HG03575 (cell line): Measurements from ENCODE around the gene BEND3.
"Not testable (repeated sequence)": the region's sequence is repeated elsewhere in the genome, so short reads cannot be mapped to it uniquely, and the experiment has no call there.

Experiments
- ATAC-seq: cut with Tn5 transposase; IDR thresholded peaks from one replicate; pipeline ENCODE4 v1.9.1; 2021; ENCODE audit not compliant: unreplicated experiment, insufficient number of reproducible peaks, low FRiP score; ENCODE audit errors: extremely low read depth

The BEND3 gene

GRCh38 chr6:107098436-107099307 lies 16.6 kb downstream of the BEND3 start:
- ATAC-seq: no peak

- ATAC-seq: not testable (repeated sequence)
These were observed 30.9 kb downstream of the BEND3 start for GRCh38 chr6:107084459-107084858.

GRCh38 chr6:107083921-107084320 lies 31.4 kb downstream of the BEND3 start:
- ATAC-seq: no peak

GRCh38 chr6:107083047-107083768 lies 32.1 kb downstream of the BEND3 start:
- ATAC-seq: no peak

GRCh38 chr6:107082045-107082444 lies 33.3 kb downstream of the BEND3 start:
- ATAC-seq: no peak

- no peak for ATAC-seq
These were observed 35.3 kb downstream of the BEND3 start for GRCh38 chr6:107080036-107080435.

- no peak for ATAC-seq
These were observed 35.9 kb downstream of the BEND3 start for GRCh38 chr6:107079429-107079828.

GRCh38 chr6:107077710-107078109 lies 37.6 kb downstream of the BEND3 start:
- ATAC-seq: no peak

- no peak for ATAC-seq
These were observed 39.3 kb downstream of the BEND3 start for GRCh38 chr6:107075951-107076381.

GRCh38 chr6:107070686-107071085 lies 44.6 kb downstream of the BEND3 start:
- no peak for ATAC-seq

GRCh38 chr6:107069631-107070548 lies 45.4 kb downstream of the BEND3 start:
- ATAC-seq: no peak

GRCh38 chr6:107068691-107069630 lies 46.4 kb downstream of the BEND3 start:
- ATAC-seq: no peak

GRCh38 chr6:107066697-107067659 lies 48.3 kb downstream of the BEND3 start:
- no peak for ATAC-seq

- ATAC-seq: no peak
These were observed 50.7 kb downstream of the BEND3 start for GRCh38 chr6:107064579-107065065.

- no peak for ATAC-seq
These were observed 52.6 kb downstream of the BEND3 start for GRCh38 chr6:107062691-107063090.

- ATAC-seq: no peak
These were observed 53.9 kb downstream of the BEND3 start for GRCh38 chr6:107061125-107062020.
